Retina (tissue), 1 donor: ENCODE results near the gene SHLD2.
"Not testable (repeated sequence)": the region's sequence is repeated elsewhere in the genome, so short reads cannot be mapped to it uniquely, and the experiment has no call there.

Source experiments
- DNase-seq: peaks from one replicate; pipeline ENCODE4 v3.0.0-alpha.2; 2016

The SHLD2 gene

GRCh38 chr10:87222789-87223188 lies 127.8 kb downstream of the SHLD2 start:
- DNase-seq, result not testable (repeated sequence)

DNA sequence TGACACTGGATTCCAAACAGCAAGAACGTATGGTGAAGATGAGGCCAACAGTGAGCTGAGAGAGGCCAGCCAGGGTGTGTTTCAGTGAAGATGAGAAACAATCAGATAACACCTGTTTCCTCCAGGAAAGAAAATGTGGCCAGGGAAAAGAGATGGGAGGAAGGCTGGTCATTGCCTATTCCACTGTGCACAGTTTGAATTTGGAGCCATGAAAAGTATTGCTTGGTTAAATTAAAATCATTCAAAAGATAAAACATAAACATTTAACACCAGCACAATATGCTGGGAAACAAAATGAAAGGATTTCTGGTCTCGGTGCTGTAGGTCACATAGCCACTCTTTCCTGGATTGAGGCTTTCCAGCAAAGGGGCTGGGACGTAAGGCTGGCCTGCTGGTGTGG lies 130.1 kb downstream of the SHLD2 start, which contains the start of gene NUTM2A:
Gene NUTM2A (plus strand): TSS at position 301 of the 400 bp plus-strand sequence. CDS start 383 bp downstream, outside the sequence.
- not testable (repeated sequence) for DNase-seq

DNA sequence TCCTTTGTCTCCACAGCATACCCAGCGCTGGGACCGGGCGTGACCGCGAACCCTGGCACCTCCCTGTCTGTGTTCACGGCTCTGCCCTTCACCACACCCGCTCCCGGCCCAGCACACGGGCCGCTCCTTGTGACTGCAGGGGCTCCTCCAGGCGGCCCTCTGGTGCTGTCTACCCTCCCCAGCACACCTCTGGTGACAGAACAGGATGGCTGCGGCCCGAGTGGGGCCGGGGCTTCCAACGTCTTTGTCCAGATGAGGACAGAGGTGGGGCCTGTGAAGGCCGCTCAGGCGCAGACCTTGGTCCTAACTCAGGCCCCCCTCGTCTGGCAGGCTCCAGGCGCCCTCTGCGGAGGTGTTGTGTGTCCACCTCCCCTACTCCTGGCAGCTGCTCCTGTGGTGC lies 133.2 kb downstream of the SHLD2 start:
- DNase-seq, result not testable (repeated sequence)

- DNase-seq, result not testable (repeated sequence)
Measured at GRCh38 chr10:87229211-87229610, 134.2 kb downstream of the SHLD2 start.

- DNase-seq, result not testable (repeated sequence)
Measured at GRCh38 chr10:87234854-87235253, 139.8 kb downstream of the SHLD2 start.

GRCh38 chr10:87237244-87237643 lies 142.2 kb downstream of the SHLD2 start:
- DNase-seq, result not testable (repeated sequence)

GRCh38 chr10:87239346-87239808 lies 144.4 kb downstream of the SHLD2 start:
- not testable (repeated sequence) for DNase-seq
